K562 (cell line): ENCODE data around the gene NMRK2. TPM values are rescaled to one million over a fixed set of nuclear protein-coding genes. Genes with fewer than 3 reads are reported as not detected.

ENCODE experiments used
- ATAC-seq: fragments of 200-7000 bp; cut with Tn5 transposase; 3 replicates; pipeline ENCODE4 v1.9.1; 2020; ENCODE audit warnings: moderate library complexity
- BruUV-seq: library from RNA; stranded (reverse); fragments of 400-500 nt; replicated peaks from 2 replicates; lab custom pipeline; 2021; lab: Mats Ljungman, UMichigan
- CTCF ChIA-PET: fragments of 300-600 bp; formaldehyde crosslinking; extraction: SDS; loops from one replicate; lab custom pipeline; 2021; ENCODE audit warnings: low intra/inter-chr PET ratio; lab: Yijun Ruan, JAX
- POLR2A ChIA-PET: fragments of 300-600, 350-650 bp; sonication (Branson Sonifier 250); formaldehyde crosslinking; extraction: SDS; loops from one replicate; lab custom pipeline; 2021; ENCODE audit warnings: antibody characterized with exemption, inconsistent platforms; lab: Yijun Ruan, JAX
- DNase-seq, 4 experiments: peaks; one replicate each; pipeline versions ENCODE4 v3.0.0 to v3.0.0-alpha.2; 2011 to 2018; ENCODE audit warnings: low spot score in 3 of 4, mixed read lengths in 3 of 4; ENCODE audit errors: extremely low read depth in 1 of 4
- FAIRE-seq: peaks from 2 replicates; lab custom pipeline; 2011; peaks lifted over from hg19 to GRCh38; lab: Jason Lieb, UNC
- H2AFZ ChIP-seq: 2 replicates; pipeline ENCODE4 v1.6.0; 2011; ENCODE audit warnings: low read depth, low read length, control low read depth, inconsistent platforms
- H3K27ac ChIP-seq: fragments of 200-600 bp; 3 replicates; pipeline ENCODE4 v1.8.0; 2011; ENCODE audit warnings: low read depth, mild to moderate bottlenecking, control low read depth, inconsistent platforms, low read length, moderate library complexity, mixed read lengths; ENCODE audit errors: extremely low read depth
- H3K27me3 ChIP-seq, 2 experiments: fragments of 300-600 bp in 1 of 2; 2 replicates in 1 of 2; 3 replicates in 1 of 2; pipeline versions ENCODE4 v1.6.0 to v1.8.0; 2011; ENCODE audit warnings: inconsistent platforms in 2 of 2, low read length in 2 of 2, mild to moderate bottlenecking in 1 of 2, mixed read lengths in 1 of 2, moderate library complexity in 1 of 2; ENCODE audit not compliant: control insufficient read depth in 2 of 2, insufficient read depth in 2 of 2
- H3K36me3 ChIP-seq: fragments of 300-600 bp; 3 replicates; pipeline ENCODE4 v1.8.0; 2011; ENCODE audit warnings: mild to moderate bottlenecking, low read length, inconsistent platforms; ENCODE audit not compliant: control insufficient read depth, insufficient read depth
- H3K4me1 ChIP-seq, 2 experiments: fragments of 200-600 bp in 1 of 2; replicated peaks in 1 of 2; 2 replicates in 1 of 2; 3 replicates in 1 of 2; pipeline versions ENCODE4 v1.5.1 to v1.8.0; 2011; ENCODE audit warnings: inconsistent platforms in 2 of 2, low read length in 2 of 2, mild to moderate bottlenecking in 1 of 2, mixed read lengths in 1 of 2, moderate library complexity in 1 of 2; ENCODE audit not compliant: control insufficient read depth in 2 of 2, insufficient read depth in 2 of 2
- H3K4me2 ChIP-seq: 2 replicates; pipeline ENCODE4 v1.6.1; 2011; ENCODE audit warnings: low read length, control low read depth, inconsistent platforms, mixed read lengths; ENCODE audit not compliant: insufficient read depth
- H3K4me3 ChIP-seq: fragments of 200-600 bp; sonication (generic), shearing (Covaris generic); 2 replicates; pipeline ENCODE4 v1.5.1; 2016; ENCODE audit warnings: control low read depth, inconsistent platforms
- H3K79me2 ChIP-seq: fragments of 200-600 bp; 3 replicates; pipeline ENCODE4 v1.8.0; 2011; ENCODE audit warnings: low read length, inconsistent platforms; ENCODE audit not compliant: control insufficient read depth, insufficient read depth
- H3K9ac ChIP-seq, 2 experiments: 2 replicates each; pipeline versions ENCODE4 v1.6.0 to v1.6.1; 2011; ENCODE audit warnings: low read depth in 2 of 2, low read length in 2 of 2, control low read depth in 1 of 2, inconsistent platforms in 1 of 2, mild to moderate bottlenecking in 1 of 2, mixed read lengths in 1 of 2; ENCODE audit not compliant: insufficient read depth in 1 of 2
- H3K9me1 ChIP-seq: one replicate; pipeline ENCODE4 v1.6.0; 2011; ENCODE audit warnings: inconsistent platforms, mild to moderate bottlenecking, low read length, moderate library complexity; ENCODE audit not compliant: control insufficient read depth, insufficient read depth
- H3K9me3 ChIP-seq: replicated peaks from 2 replicates; pipeline ENCODE4 v1.5.1; 2011; ENCODE audit warnings: low read depth, low read length, inconsistent platforms; ENCODE audit not compliant: control insufficient read depth, insufficient read depth
- H4K20me1 ChIP-seq: replicated peaks from 2 replicates; pipeline ENCODE4 v1.6.1; 2011; ENCODE audit warnings: low read length, inconsistent platforms, mixed read lengths; ENCODE audit not compliant: control insufficient read depth, insufficient read depth
- ATF7 ChIP-seq: fragments of 450-650 bp; IDR thresholded peaks from 2 replicates; pipeline ENCODE4 v1.7.1; 2014; ENCODE audit warnings: mild to moderate bottlenecking, moderate library complexity
- ELF2 ChIP-seq: fragments of 250-450 bp; sonication (Bioruptor Pico); IDR thresholded peaks from 2 replicates; pipeline ENCODE4 v1.5.0; 2021; ENCODE audit warnings: mild to moderate bottlenecking
- ESRRB ChIP-seq: fragments of 250-450 bp; sonication (Bioruptor Pico); IDR thresholded peaks from 2 replicates; pipeline ENCODE4 v1.5.0; 2020; ENCODE audit warnings: mild to moderate bottlenecking, moderate library complexity, borderline replicate concordance
- KLF1 ChIP-seq: fragments of 450-650 bp; IDR thresholded peaks from 2 replicates; pipeline ENCODE4 v1.6.1; 2016; ENCODE audit warnings: missing genetic modification characterization, missing compliant biosample characterization
- KLF16 ChIP-seq: IDR thresholded peaks from 2 replicates; pipeline ENCODE4 v1.6.1; 2016; ENCODE audit warnings: antibody characterized with exemption
- MAZ ChIP-seq, 2 experiments: fragments of 450-650 bp in 1 of 2; sonication (generic) in 1 of 2; formaldehyde crosslinking; IDR thresholded peaks in 1 of 2; conservative IDR thresholded peaks in 1 of 2; 2 replicates each; pipeline versions ENCODE4 v1.4.0 to v1.5.0; 2020; ENCODE audit warnings: mild to moderate bottlenecking in 1 of 2, missing genetic modification reagents in 1 of 2
- PHF8 ChIP-seq: fragments of 200-600 bp; sonication (generic); IDR thresholded peaks from 2 replicates; pipeline ENCODE4 v1.6.1; 2012; ENCODE audit warnings: mixed run types, mild to moderate bottlenecking, inconsistent platforms, low read length, moderate library complexity, borderline replicate concordance
- STAG1 ChIP-seq: sonication (generic); formaldehyde crosslinking; IDR thresholded peaks from 2 replicates; pipeline ENCODE4 v1.5.0; 2020; ENCODE audit warnings: missing genetic modification reagents, borderline replicate concordance
- THRAP3 ChIP-seq: fragments of 450-650 bp; IDR thresholded peaks from 2 replicates; pipeline ENCODE4 v1.6.1; 2016; ENCODE audit warnings: mild to moderate bottlenecking, inconsistent platforms, borderline replicate concordance
- ZNF778 ChIP-seq: fragments of 450-650 bp; formaldehyde crosslinking; IDR thresholded peaks from 2 replicates; pipeline ENCODE4 v1.4.0; 2020; ENCODE audit warnings: mild to moderate bottlenecking, moderate library complexity
- WGBS: fragments of 100-300 bp; shearing (Covaris generic); methylation state at CpG from one replicate; pipeline ENCODE4 v1.1.6; 2016; ENCODE audit warnings: low coverage, mixed read lengths; ENCODE audit not compliant: insufficient coverage; ENCODE audit errors: missing lambda C conversion rate; 5-methylcytosine and 5-hydroxymethylcytosine counted together
- in situ Hi-C: fragments of 300-500 bp; cut with MboI; formaldehyde crosslinking; loops from 4 replicates; pipeline ENCODE4 v1.15.0; 2018; ENCODE audit warnings: inconsistent platforms, mixed read lengths
- intact Hi-C: fragments of 100-400 bp; cut with micrococcal nuclease; formaldehyde crosslinking; loops from 2 replicates; pipeline ENCODE4 v1.14.2; 2022
- polyA plus RNA-seq, 8 experiments: library from polyadenylated mRNA; depleted of rRNA in 4 of 8; stranded (reverse) in 5 of 8; unstranded in 3 of 8; fragments of >200 nt; fragmentation: Nextera tagmentation in 2 of 8; fragmentation: Illumina TruSeq in 1 of 8; extraction: Ambion mirVana in 2 of 8; extraction: Trizol in 1 of 8; gene quantifications; 2 replicates each; pipeline versions ENCODE4 v1.2.1 to v1.2.3, GENCODE V29; 2011 to 2014; ENCODE audit warnings: inconsistent platforms in 1 of 8, missing spikeins in 1 of 8
- total RNA-seq, 7 experiments: library from RNA; depleted of rRNA in 6 of 7; stranded (reverse); fragments of >200 nt in 6 of 7; fragmentation: Illumina TruSeq in 2 of 7; extraction: Trizol in 2 of 7; gene quantifications; 2 replicates each; pipeline versions ENCODE4 v1.2.1 to v1.2.3, GENCODE V29; 2011 to 2021; ENCODE audit warnings: low replicate concordance in 1 of 7
- TF ChIP-seq, protein P1 (sequence below): fragments of 250-450 bp; sonication (Bioruptor Pico); IDR thresholded peaks from 2 replicates; pipeline ENCODE4 v1.8.0; 2021; ENCODE audit warnings: mild to moderate bottlenecking, moderate library complexity
- TF ChIP-seq, protein P2 (sequence below): fragments of 200-800 bp; sonication (Bioruptor generic); IDR thresholded peaks from 2 replicates; pipeline ENCODE4 v1.6.1; 2017; ENCODE audit warnings: missing genetic modification characterization, missing compliant biosample characterization
- TF ChIP-seq, protein P3 (sequence below): fragments of 450-650 bp; IDR thresholded peaks from 2 replicates; pipeline ENCODE4 v1.6.1; 2017; ENCODE audit warnings: antibody characterized with exemption, mild to moderate bottlenecking

The NMRK2 gene
- total and polyA plus RNA-seq, 9 of the 15 experiments (the other 6 are each of a cell fraction or from before 2014, with no cell fraction given), result not detected

- intact Hi-C loops, result loop anchor here (2.0 to 5.0 kb wide), 3 partner anchors 135 to 200 kb away; no protein-coding TSS in a partner anchor
- TF ChIP-seq ESRRB (CRISPR knock-in tag), result no peak
- TF ChIP-seq ATF7, result 0 out of 2 replicates have a peak, but pooled peaks have one; percentile 36
- TF ChIP-seq STAG1 (CRISPR knock-in tag), result no peak
- TF ChIP-seq KLF16, result 0 out of 2 replicates have a peak, but pooled peaks have one; percentile 53
- no peak for TF ChIP-seq ZNF778
- TF ChIP-seq PHF8, result peak; percentile 30; the same call in 1 of the 2 replicates
- no peak for TF ChIP-seq THRAP3
- TF ChIP-seq, protein P1, sequence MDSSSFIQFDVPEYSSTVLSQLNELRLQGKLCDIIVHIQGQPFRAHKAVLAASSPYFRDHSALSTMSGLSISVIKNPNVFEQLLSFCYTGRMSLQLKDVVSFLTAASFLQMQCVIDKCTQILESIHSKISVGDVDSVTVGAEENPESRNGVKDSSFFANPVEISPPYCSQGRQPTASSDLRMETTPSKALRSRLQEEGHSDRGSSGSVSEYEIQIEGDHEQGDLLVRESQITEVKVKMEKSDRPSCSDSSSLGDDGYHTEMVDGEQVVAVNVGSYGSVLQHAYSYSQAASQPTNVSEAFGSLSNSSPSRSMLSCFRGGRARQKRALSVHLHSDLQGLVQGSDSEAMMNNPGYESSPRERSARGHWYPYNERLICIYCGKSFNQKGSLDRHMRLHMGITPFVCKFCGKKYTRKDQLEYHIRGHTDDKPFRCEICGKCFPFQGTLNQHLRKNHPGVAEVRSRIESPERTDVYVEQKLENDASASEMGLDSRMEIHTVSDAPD (CRISPR knock-in tag), result no peak
- TF ChIP-seq, protein P2, sequence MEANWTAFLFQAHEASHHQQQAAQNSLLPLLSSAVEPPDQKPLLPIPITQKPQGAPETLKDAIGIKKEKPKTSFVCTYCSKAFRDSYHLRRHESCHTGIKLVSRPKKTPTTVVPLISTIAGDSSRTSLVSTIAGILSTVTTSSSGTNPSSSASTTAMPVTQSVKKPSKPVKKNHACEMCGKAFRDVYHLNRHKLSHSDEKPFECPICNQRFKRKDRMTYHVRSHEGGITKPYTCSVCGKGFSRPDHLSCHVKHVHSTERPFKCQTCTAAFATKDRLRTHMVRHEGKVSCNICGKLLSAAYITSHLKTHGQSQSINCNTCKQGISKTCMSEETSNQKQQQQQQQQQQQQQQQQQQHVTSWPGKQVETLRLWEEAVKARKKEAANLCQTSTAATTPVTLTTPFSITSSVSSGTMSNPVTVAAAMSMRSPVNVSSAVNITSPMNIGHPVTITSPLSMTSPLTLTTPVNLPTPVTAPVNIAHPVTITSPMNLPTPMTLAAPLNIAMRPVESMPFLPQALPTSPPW, result peak; percentile 17; the same call in 1 of the 2 replicates
- TF ChIP-seq, protein P3, sequence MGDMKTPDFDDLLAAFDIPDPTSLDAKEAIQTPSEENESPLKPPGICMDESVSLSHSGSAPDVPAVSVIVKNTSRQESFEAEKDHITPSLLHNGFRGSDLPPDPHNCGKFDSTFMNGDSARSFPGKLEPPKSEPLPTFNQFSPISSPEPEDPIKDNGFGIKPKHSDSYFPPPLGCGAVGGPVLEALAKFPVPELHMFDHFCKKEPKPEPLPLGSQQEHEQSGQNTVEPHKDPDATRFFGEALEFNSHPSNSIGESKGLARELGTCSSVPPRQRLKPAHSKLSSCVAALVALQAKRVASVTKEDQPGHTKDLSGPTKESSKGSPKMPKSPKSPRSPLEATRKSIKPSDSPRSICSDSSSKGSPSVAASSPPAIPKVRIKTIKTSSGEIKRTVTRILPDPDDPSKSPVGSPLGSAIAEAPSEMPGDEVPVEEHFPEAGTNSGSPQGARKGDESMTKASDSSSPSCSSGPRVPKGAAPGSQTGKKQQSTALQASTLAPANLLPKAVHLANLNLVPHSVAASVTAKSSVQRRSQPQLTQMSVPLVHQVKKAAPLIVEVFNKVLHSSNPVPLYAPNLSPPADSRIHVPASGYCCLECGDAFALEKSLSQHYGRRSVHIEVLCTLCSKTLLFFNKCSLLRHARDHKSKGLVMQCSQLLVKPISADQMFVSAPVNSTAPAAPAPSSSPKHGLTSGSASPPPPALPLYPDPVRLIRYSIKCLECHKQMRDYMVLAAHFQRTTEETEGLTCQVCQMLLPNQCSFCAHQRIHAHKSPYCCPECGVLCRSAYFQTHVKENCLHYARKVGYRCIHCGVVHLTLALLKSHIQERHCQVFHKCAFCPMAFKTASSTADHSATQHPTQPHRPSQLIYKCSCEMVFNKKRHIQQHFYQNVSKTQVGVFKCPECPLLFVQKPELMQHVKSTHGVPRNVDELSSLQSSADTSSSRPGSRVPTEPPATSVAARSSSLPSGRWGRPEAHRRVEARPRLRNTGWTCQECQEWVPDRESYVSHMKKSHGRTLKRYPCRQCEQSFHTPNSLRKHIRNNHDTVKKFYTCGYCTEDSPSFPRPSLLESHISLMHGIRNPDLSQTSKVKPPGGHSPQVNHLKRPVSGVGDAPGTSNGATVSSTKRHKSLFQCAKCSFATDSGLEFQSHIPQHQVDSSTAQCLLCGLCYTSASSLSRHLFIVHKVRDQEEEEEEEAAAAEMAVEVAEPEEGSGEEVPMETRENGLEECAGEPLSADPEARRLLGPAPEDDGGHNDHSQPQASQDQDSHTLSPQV, result no peak
- TF ChIP-seq ELF2 (CRISPR knock-in tag), result no peak
- peak in 1 of 2 experiments; percentile 24; a peak in 1 of 4 replicates for TF ChIP-seq MAZ (CRISPR knock-in tag; conservative IDR thresholded peaks at IDR 0.05 in 1 of 2, IDR thresholded peaks at IDR 0.05 in 1 of 2)
- TF ChIP-seq KLF1, result no peak
Observed at GRCh38 chr19:3987619-3988371, 54.9 kb downstream of the NMRK2 start.

More at GRCh38 chr19:3987619-3988371, 54.9 kb downstream of the NMRK2 start:
- no TSS peak for BruUV-seq
- Histone ChIP-seq H3K4me2 (peak overlapping the region; percentile 69), H3K27ac (peak overlapping the region; percentile 57), H3K27me3 (no peaks in the 10 kb centered on the region), H3K9me1 (peaks cover 15% of the 10 kb centered on the region), H4K20me1 (peaks cover 23% of the 10 kb centered on the region), H3K79me2 (peaks cover 26% of the 10 kb centered on the region), H3K4me1 (peaks cover 25 to 31% of the 10 kb centered on the region in 2 experiments; a peak in 4 of 5 replicates), H3K36me3 (peaks cover 23% of the 10 kb centered on the region), H3K9ac (peak overlapping the region; percentile 63 to 66; a peak in 3 of 4 replicates), H2AFZ (peak overlapping the region; percentile 86), H3K4me3 (0 out of 2 replicates have a peak overlapping the region, but pooled peaks have one; percentile 12), H3K9me3 (0 out of 2 replicates have a peak, but pooled peaks cover 2% of the 10 kb centered on the region)
- ChIA-PET CTCF (interaction anchor here (0.8 to 3.4 kb wide), 4 partner anchors 135 to 219 kb away, joined by 3 to 31 read pairs (median 4); no protein-coding TSS in a partner anchor), POLR2A (interaction anchor here (0.5 to 1.3 kb wide), 11 partner anchors 9 to 683 kb away, joined by 3 to 6 read pairs (median 3); no protein-coding TSS in a partner anchor)
- ATAC-seq, result peak; percentile 24; the same call in 2 of the 3 replicates
- WGBS, result 5% methylated on average over 28 of the region's 30 CpGs
- peak; percentile 85 to 90 (median 88) for DNase-seq
- FAIRE-seq, result peak; percentile 64
- in situ Hi-C loops, result no loop called here
